Kidney (tissue), 14 donors: Measurements from ENCODE around the gene RAD51B. TPM values are rescaled to one million over a fixed set of nuclear protein-coding genes. Genes with fewer than 3 reads are reported as not detected.

Experiments
- DNase-seq, 5 donors: peaks; one replicate each; pipeline ENCODE4 v3.0.0-alpha.2; 2013 to 2020
- FAIRE-seq: peaks from 2 replicates; lab custom pipeline; 2012; peaks lifted over from hg19 to GRCh38; lab: Jason Lieb, UNC
- H3K27ac ChIP-seq, 2 donors: one replicate each; pipeline ENCODE4 v1.7.0; 2013; ENCODE audit warnings: low read depth in 2 of 2, low read length in 2 of 2, inconsistent platforms in 1 of 2
- H3K27me3 ChIP-seq: one replicate; pipeline ENCODE4 v1.7.1; 2013; ENCODE audit warnings: low read length, inconsistent platforms; ENCODE audit not compliant: control insufficient read depth, insufficient read depth
- H3K36me3 ChIP-seq, 3 donors: one replicate each; pipeline versions ENCODE4 v1.7.0 to v1.7.1; 2013; ENCODE audit warnings: low read length in 3 of 3, control low read depth in 1 of 3, inconsistent platforms in 1 of 3; ENCODE audit not compliant: insufficient read depth in 3 of 3, control insufficient read depth in 2 of 3
- H3K4me1 ChIP-seq, 3 donors: one replicate each; pipeline versions ENCODE4 v1.7.0 to v1.7.1; 2013; ENCODE audit warnings: low read length in 3 of 3, inconsistent platforms in 1 of 3, low read depth in 1 of 3; ENCODE audit not compliant: control insufficient read depth in 2 of 3, insufficient read depth in 2 of 3
- H3K4me3 ChIP-seq, 3 donors: one replicate each; pipeline versions ENCODE4 v1.7.0 to v1.8.1; 2013; ENCODE audit warnings: low read length in 3 of 3, control low read depth in 1 of 3, inconsistent platforms in 1 of 3
- H3K9ac ChIP-seq, 3 donors: one replicate each; pipeline versions ENCODE4 v1.7.0 to v1.7.1; 2013; ENCODE audit warnings: low read length in 3 of 3, control low read depth in 1 of 3, inconsistent platforms in 1 of 3
- H3K9me3 ChIP-seq, 3 donors: one replicate each; pipeline versions ENCODE4 v1.7.0 to v1.7.1; 2013; ENCODE audit warnings: low read length in 3 of 3, control low read depth in 1 of 3, inconsistent platforms in 1 of 3; ENCODE audit not compliant: control insufficient read depth in 2 of 3, insufficient read depth in 1 of 3
- CTCF ChIP-seq: IDR thresholded peaks from 3 replicates; pipeline ENCODE4 v1.5.1; 2012; ENCODE audit warnings: mild to moderate bottlenecking, moderate library complexity, borderline replicate concordance; ENCODE audit not compliant: insufficient read depth; ENCODE audit errors: extremely low read depth
- intact Hi-C: fragments of 100-400 bp; cut with DNase I; formaldehyde crosslinking; loops from one replicate; pipeline ENCODE4 v1.11.1; 2022
- polyA plus RNA-seq: library from polyadenylated mRNA; stranded (reverse); fragments of 350-450 nt; fragmentation: Illumina TruSeq; extraction: RNeasy Lipid Tissue Mini Kit (QIAGEN cat#74804); gene quantifications from one replicate; pipeline ENCODE4 v1.2.3, GENCODE V29; 2014; ENCODE audit warnings: low read depth, low replicate concordance; ENCODE audit not compliant: insufficient read depth
- total RNA-seq: library from RNA; stranded (reverse); fragmentation: NEBNext Ultra II Directional; extraction: Animal tissue kit (Norgen Biotek cat#: 25700); gene quantifications from one replicate; pipeline ENCODE4 v1.2.1, GENCODE V29; 2021
- donor health status: control.
- donor health status: control.
- donor health status: control.
- donor health status: control.
- donor health status: control.
- donor health status: DM: yes; HTN: yes; CAD: no.
- donor health status: Normal renal cell carcinoma (clear cell type).

RAD51B gene
- total and polyA plus RNA-seq, 2 donors from 2014 or later, result 6.9 to 18.0 TPM

- Histone ChIP-seq H3K9ac (peak overlapping the region in 1 of 3 donors; percentile 44), H3K9me3 (no peaks in the 10 kb centered on the region), H3K4me1 (peaks cover 12 to 25% (median 18%) of the 10 kb centered on the region in 3 donors), H3K27me3 (no peaks in the 10 kb centered on the region), H3K27ac (peak overlapping the region in 1 of 2 donors; percentile 16), H3K36me3 (no peaks in the 10 kb centered on the region), H3K4me3 (no peak overlapping the region)
- DNase-seq (no peak), FAIRE-seq (no peak)
- intact Hi-C loops, result no loop called here
- TF ChIP-seq CTCF, result no peak
These were observed 122.6 kb downstream of the RAD51B start for GRCh38 chr14:67942080-67942710.

GRCh38 chr14:67943947-67944346 is 124.4 kb downstream of the RAD51B start:
- Histone ChIP-seq H3K9ac (no peak overlapping the region), H3K27me3 (no peaks in the 10 kb centered on the region), H3K36me3 (no peaks in the 10 kb centered on the region), H3K9me3 (no peaks in the 10 kb centered on the region), H3K4me3 (no peak overlapping the region), H3K4me1 (peaks cover 12 to 25% (median 18%) of the 10 kb centered on the region in 3 donors), H3K27ac (no peak overlapping the region)
- DNase-seq, result peak; percentile 68 to 95 (median 85)
- intact Hi-C loops, result no loop called here
- peak; percentile 97 for FAIRE-seq
- peak; percentile 91 for TF ChIP-seq CTCF

GRCh38 chr14:67944605-67945004 is 125.0 kb downstream of the RAD51B start:
- Histone ChIP-seq H3K27ac (no peak overlapping the region), H3K4me1 (peaks cover 12 to 25% (median 18%) of the 10 kb centered on the region in 3 donors)
- peak in 1 of 5 donors; percentile 18 for DNase-seq

More at GRCh38 chr14:67944605-67945004, 125.0 kb downstream of the RAD51B start:
- FAIRE-seq, result no peak
- Histone ChIP-seq H3K4me3 (no peak overlapping the region), H3K9ac (no peak overlapping the region), H3K36me3 (no peaks in the 10 kb centered on the region), H3K27me3 (no peaks in the 10 kb centered on the region), H3K9me3 (no peaks in the 10 kb centered on the region)
- no peak for TF ChIP-seq CTCF
- intact Hi-C loops, result no loop called here
